GM21360 (cell line): Measurements from ENCODE around the gene LIX1L.
"Not testable (repeated sequence)": the region's sequence is repeated elsewhere in the genome, so short reads cannot be mapped to it uniquely, and the experiment has no call there.

ENCODE experiments used
- ATAC-seq: cut with Tn5 transposase; IDR thresholded peaks from one replicate; pipeline ENCODE4 v1.9.1; 2021; ENCODE audit warnings: mild to moderate bottlenecking, moderate library complexity; ENCODE audit not compliant: unreplicated experiment

The LIX1L gene

DNA sequence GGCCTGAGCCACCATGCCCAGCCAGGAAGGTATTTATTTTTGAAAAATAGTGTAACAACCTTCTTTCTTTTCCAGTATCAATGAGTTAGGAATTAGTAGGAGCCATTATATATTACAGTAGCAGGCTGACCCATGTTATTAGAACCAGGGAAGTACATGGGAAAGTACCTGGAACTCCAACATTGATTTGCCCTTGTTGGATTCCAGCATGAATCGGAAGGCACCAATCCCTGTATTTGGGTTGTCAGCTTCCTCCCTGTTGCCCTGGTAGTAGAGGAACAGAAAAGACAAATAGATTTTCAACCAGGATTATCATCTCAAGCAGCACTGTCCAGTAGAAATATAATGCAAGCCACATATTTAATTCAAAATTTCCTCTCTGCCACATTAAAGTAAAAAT lies 20.4 kb downstream of the LIX1L start:
- no peak for ATAC-seq

DNA sequence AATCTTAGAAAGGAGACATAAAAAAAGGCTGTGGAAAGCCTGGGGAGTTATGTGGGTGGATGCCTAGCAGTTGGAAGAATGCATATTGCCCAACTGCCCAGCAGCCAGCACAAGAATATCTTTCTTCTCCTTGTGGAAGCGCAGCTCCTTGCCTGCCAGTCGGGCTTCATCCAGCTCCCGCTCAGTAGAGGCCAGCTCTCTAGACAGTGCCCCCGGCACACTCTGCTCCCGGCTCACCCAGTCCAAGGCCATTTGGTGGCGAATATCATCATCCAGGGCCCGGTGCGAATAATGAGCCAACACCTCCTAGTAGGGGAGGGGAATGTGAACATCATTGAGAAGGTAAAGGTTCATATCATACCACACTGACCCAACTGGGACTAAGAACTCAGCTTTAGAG lies 21.6 kb downstream of the LIX1L start:
- no peak for ATAC-seq

DNA sequence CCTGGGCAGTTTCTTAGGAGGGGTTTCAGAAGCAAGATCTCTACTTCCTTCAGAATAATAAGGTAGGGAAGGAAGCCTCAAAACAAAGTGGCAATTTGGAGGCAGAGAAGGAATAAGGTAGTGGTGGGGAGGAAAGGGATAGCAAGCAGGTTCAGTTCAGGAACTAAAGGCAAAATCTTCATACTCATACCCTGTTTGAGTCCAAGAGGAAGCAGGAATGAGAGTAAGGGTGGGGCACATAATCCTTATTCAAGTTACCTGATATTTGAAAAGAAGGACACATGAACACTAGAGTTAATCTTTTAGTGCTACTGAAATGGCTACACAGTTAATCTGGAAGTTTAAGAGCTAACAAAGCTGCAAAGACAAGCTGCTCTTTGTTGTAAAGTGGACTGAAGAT lies 22.1 kb downstream of the LIX1L start:
- no peak for ATAC-seq

DNA sequence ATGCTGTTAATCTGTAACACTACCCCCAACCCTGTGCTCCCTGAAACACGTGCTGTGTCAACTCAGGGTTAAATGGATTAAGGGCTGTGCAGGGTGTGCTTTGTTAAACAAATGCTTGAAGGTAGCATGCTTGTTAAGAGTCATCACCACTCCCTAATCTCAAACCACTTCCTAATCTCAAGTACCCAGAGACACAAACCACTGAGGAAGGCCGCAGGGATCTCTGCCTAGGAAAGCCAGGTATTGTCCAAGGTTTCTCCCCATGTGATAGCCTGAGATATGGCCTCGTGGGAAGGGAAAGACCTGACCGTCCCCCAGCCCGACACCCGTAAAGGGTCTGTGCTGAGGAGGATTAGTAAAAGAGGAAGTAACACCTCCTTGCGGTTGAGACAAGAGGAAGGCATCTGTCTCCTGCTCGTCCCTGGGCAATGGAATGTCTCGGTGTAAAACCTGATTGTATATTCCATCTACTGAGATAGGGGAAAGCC lies 25.3 kb downstream of the LIX1L start:
- not testable (repeated sequence) for ATAC-seq

DNA sequence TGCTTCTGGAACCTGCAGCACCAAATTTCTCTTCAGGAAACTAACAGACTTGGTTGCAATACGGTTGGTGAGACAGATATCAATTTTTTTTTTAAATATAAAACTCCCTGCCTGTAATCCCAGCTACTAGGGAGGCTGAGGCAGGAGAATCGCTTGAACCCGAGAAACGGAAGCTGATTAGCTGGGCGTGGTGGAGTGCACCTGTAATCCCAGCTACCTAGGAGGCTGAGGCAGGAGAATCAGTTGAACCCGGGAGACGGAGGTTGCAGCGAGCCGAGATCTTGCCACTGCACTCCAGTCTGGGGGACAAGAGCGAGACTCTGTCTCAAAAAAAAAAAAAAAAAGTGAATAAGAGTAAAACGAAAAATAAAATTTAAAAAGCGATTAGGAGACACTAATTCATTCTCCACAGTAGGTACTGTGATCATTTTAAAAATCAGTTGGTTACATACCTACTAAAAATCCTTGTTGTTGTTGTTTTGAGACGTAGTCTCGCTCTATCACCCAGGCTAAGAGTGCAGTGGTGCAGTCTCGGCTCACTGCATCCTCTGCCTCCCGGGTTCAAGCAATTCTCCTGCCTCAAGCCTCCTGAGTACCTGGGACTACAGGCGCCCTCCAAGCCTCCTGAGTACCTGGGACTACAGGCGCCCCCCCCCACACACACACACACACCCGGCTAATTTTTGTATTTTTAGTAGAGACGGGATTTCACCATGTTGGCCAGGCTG lies 29.7 kb downstream of the LIX1L start:
- no peak for ATAC-seq

DNA sequence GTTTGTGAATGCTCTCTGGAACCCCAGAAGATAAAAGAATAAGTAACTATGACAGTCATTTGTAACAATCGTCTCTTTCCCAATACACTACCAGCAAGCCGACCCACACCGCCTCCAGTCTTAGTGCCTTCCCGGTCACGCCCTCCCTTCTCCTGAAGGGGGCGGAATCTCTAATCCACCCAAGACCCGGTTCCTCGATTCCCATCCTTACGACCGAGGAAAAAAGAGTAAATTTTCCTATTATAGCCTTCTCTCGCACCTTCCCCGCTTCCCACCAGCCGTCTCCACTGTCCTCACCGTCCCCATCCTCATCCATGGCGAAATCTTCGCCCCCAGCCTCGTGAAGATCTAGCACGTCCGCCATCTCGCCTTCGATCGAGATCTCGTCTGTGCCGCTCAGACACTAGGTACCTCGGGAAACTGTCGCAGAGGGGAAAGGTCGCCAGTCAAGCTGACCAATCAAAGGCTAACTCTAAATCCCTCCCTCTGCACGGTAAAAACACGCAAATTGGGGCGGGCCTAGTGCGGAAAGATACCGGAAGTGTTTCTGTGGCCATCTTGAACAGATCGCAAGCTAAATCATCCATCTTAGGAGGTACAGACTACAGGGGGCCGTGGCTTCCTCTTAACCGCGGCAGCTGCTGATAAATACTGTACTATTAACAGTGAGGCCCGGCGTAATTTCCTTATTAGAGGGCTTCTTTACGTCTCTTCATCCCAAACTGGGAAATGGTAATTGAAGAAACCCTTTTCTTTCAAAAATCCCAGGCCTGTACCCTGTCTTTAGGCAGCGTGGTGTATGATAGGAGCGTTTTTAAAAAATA lies 30.5 kb downstream of the LIX1L start, which contains the start of gene RBM8A:
Gene RBM8A (minus strand): TSS at position 422 of the 824 bp plus-strand sequence. CDS start 58 bp downstream, at position 364.
- peak; percentile 95 for ATAC-seq

DNA sequence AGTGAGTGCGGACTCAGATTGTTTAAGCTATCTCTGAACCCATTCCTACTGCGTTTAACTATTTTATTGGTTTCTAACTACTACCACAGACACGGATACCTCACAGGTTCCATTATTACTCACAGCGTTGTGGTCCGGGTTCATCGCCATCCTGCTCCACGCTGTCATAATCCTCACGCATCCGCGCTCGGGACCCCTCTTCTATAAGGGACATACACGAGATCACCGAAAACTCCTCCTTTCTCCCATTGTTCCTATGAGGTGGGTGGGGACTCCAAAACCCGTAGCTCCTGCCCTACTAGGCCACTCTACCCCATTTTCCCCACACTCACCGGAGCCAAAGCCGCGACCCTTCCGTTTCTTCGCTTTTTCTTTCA lies 31.1 kb downstream of the LIX1L start:
- peak; percentile 2 for ATAC-seq

DNA sequence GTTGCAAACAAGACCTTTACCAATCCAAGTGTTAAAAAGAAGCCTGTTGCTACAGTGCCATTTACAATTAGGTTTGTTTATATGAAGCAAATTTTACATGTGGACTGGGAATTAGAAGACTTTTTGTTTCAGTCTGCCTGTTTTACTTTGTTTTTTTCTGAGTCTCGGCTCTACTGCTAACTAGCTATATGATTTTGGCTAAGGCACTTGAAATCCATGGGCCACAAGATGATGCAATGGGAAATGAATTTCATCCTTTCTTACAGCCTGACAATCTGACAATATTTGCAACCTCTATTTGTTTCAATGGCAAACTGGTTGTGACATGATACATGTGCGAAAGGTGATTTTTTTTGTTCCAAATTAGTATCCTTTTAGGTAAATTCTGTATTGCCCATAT lies 35.6 kb downstream of the LIX1L start:
- ATAC-seq, result no peak

DNA sequence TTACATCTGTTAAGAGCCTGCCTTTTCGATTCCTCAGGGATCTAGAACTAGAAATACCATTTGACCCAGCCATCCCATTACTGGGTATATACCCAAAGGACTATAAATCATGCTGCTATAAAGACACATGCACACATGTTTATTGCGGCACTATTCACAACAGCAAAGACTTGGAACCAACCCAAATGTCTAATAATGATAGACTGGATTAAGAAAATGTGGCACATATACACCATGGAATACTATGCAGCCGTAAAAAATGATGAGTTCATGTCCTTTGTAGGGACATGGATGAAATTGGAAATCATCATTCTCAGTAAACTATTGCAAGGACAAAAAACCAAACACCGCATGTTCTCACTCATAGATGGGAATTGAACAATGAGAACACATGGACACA lies 37.5 kb downstream of the LIX1L start:
- not testable (repeated sequence) for ATAC-seq

DNA sequence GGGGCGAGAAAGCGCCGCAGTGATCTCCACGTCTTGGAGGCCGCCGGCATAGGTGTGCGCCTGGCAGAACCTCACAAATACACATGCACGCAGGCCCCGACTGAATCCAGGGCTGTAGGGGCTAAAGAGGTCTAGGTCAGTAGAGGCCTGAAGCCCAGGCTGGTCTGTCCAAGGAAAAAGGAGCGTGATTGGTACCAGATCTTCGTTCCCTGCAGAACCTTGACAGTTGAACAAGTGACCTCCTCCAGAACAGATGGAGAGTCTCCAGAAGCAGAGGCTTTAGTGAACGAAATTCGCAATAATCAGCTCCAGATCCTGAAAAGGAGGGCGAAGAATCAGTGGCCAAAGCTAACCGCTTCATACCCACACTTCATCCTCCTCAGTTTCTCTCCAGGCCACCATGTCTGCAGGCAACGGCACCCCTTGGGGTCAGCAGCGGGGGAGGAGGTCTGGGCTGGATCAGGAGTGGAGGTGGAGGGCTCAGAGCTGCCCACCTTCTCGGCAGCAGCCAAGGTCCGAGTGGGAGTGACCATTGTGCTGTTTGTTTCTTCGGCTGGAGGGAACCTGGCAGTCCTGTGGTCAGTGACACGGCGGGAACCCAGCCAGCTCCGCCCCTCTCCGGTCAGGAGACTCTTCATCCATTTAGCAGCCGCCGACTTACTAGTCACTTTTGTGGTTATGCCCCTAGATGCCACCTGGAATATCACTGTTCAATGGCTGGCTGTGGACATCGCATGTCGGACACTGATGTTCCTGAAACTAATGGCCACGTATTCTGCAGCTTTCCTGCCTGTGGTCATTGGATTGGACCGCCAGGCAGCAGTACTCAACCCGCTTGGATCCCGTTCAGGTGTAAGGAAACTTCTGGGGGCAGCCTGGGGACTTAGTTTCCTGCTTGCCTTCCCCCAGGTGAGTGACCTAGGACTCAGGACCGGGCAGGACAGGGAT lies 38.6 kb downstream of the LIX1L start:
- no peak for ATAC-seq

DNA sequence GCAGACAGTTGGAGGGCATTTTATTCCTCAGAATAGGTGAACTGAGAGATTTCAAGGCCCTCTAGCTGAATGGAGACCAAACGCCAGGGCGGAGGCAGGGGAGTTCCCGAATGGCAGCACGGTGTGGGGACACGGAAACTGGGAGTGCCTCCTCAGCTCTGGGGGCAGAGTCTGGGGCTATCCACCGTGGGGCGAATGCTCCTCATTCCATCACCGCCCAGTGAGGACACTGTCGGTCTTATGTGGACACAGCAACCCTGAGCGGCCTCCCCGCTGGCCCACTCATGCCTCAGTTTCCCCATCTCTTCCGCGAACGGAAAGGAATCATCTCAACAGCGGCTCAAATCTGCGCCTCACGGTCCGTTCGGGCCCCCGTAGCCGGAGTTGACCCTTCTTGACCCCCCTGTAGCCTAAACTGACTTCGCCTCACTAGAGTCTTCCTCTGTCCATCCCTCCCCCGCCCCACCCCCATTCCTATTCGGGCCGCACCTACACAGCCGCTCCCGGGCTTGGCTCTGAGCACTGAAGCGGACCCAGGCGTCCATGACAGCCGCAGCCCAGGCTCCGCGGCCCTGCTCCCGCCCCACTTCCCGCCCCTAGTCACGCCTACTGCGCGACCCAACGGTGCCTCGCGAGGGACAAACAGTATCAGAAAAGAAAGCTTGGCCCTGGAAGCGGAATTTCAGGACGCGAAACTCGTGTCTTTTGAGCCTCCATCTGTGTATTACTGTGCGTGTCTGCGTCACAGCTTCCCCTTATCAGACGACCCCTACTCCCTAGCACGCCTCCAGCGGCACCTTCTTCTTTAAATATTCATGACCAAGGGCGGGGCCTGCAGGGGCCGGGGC lies 39.4 kb downstream of the LIX1L start, which contains the start of gene PEX11B:
Gene PEX11B (minus strand): TSS at position 574 of the 848 bp plus-strand sequence. CDS start 29 bp downstream, at position 545.
- ATAC-seq, result peak; percentile 76

DNA sequence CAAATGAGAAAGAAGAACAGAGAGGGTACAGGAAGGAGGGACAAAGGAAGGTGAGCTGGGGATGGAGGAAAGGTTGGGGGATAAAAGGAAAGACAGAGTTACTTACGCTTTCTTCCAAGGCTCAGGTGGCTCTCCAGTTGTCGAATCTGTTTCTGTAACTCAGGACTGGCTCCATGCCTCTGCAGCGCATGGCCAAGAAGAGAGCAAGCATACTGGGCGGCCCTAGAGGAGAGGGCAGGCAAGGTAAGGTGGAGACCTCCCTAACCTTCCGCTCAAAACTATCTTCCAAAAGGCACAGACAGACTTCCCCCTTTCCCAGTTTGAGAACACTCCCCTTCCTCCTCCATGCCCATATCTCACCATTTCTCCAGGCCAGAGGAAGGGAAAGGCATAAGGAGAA lies 40.2 kb downstream of the LIX1L start:
- ATAC-seq, result no peak

DNA sequence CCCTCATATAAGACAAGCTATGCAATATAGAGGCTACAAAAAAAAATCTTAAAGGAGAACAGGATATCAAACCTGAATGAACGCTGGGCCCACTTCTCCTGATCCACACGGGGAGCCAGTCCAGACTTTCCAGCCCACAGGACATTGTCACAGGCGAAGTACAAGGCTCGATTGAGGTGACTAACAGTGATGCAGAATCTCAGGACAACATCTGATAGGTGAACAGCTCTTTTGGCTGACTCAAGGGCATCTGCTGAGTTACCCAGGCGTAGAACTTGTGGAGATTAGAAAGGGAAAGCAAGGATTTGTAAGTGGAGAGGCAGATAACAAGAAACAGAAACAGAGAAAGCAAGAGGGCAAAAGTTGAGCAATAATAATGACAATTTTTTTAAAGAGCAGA lies 41.1 kb downstream of the LIX1L start:
- ATAC-seq, result no peak

DNA sequence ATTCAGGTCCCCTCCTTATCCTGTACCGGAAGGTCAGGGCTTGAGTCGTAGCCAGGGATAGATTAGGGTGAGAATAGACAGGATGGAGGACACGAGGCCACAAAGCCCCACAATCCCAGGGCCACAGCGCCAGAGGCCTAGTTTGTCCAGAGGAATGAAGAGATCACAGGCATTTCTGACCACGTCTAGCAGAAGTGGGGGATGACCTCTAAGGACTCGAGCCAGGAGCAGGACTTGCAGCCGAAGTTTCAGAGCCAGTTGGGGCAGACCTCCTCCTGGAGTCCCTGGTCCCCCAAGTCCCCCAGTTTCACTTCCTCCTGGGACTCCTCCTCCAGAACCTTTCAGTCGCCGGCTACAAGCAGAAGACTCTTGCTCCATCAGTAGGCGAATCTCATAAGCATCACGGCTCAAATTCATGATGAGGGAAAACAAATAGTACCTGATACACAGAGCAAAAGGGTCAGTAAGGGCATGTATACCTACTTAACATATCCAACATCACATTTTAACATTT lies 45.6 kb downstream of the LIX1L start:
- ATAC-seq, result no peak

DNA sequence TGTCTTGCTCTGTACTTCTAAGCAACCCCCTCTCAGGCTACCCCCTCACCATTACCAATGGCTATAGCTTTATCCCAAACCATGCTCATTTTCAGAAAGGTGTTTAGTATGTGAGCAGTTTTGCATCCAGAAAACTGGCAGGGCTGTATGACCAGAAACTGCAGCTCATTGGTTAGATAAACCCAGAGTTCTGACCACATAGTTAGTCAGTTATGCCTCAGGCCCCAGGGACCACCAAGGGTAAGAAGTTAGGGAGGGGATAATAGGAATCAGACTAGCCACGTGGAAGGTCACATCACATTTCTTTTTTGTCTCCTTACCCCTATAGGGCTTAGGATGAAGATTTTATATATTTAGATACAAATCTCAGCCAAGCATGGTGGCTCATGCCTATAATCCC lies 49.2 kb downstream of the LIX1L start:
- no peak for ATAC-seq

DNA sequence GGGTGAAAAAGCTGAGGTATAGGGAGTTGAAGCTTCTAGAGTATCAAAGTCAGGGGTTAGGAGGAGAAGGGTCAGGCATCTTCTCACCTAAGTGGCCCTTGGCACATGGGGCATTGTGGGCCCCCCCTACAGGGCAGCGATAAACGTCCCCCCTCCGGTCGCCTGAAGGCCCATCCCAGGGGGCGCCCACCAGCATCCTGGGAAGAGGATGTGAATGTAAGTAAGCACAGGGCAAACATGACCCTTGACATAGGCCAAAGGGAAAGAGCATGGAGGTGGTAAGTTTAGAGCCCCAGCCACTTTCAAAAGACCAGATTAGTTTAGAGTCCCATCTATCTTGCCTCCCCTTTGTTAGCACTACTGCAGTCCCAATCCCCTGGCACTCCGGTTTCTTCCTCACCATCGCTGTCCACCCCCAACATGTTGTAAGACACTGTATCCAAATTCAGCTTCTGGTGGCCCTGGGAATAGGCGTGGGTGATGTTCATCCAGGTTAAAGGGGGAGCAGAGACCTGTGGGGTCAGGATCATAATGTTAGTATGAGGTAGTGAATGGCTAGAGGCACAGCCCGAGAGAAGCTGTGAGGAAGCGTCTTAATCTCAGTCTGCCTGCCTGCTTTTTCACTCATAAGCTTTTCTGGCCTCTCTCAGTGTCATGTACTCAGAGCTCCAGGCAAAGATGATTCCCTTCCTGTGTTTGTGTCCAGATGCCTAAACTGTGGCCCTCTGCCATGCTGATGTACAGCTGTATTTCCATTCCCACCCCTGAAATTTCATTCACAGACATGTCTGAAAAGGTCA lies 50.7 kb downstream of the LIX1L start:
- no peak for ATAC-seq

DNA sequence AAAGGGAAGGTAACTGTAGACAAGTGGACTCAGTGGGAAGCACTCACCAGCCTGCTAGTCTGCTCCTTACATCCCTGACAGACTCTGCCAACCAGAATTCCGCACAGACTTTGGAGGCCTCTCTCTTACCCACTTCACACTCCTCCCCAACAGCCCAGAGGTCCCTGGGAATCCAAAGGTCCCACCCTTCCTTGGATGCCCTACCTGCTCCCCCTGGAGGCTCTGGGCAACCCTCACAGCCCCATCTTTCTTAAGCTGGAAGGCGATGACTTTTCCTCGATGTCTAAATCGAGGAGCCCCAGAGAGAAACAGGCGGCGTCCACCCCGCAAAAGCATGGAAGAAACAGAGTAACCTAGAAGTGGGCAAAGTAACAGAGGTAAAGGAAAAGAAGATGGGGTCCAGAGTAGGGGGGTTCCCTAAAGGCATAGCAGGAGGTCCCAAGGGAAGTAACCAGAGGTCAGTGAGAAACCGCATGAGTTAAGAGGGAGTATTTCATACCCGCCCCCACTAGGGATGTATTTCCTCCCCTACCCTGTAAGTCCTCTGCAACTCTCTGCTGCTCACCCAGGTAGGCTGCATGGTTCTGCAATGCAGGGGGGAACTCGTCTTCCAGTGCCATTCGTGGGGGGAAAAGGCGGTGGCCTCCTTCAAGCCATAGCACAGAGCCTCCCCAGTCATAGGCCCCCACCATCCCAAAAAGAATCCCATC lies 56.4 kb downstream of the LIX1L start:
- no peak for ATAC-seq

DNA sequence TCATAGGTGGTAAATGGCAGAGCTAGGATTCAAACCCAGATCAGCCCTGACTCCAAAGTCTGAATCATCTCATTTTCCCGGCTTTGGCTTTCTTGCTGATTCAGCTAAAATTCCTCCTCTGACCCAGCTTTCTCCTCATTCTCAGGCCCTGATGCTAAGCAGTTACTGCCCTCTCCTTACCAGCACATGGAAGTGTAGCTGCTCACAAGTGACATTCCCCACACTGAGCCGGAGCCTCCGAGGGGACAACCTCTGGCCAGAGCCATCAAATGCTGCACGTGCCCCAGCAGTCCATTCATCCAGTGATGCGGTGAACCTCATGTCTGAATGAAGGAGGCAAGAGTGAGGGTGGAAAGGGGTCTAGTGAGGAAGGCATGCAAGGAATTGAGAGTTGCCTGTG lies 59.1 kb downstream of the LIX1L start:
- no peak for ATAC-seq
